Measurements from ENCODE around the gene ZNF865. TPM values are rescaled to one million over a fixed set of nuclear protein-coding genes. Genes with fewer than 3 reads are reported as not detected.

The ZNF865 gene
- total and polyA plus RNA-seq, 2 donors (not counting 1 experiment from before 2014, with no cell fraction given) = 1.2 TPM

- H2AFZ ChIP-seq (ENCODE audit: low read length) = no peak overlapping the region
- H3K79me2 ChIP-seq (ENCODE audit: control insufficient read depth, insufficient read depth, low read length) = peaks cover 87% of the 10 kb centered on the region
- H3K27ac ChIP-seq (ENCODE audit: insufficient read depth, low read length) = no peak overlapping the region
- DNase-seq (ENCODE audit: low read depth in 2 of 2) = no peak
- H3K36me3 ChIP-seq (ENCODE audit: control insufficient read depth, insufficient read depth, low read length) = peaks cover 32% of the 10 kb centered on the region
- no peaks in the 10 kb centered on the region for H3K27me3 ChIP-seq (ENCODE audit: control insufficient read depth, insufficient read depth, low read length)
- no peaks in the 10 kb centered on the region for H3K9me3 ChIP-seq (ENCODE audit: control insufficient read depth, insufficient read depth, low read depth, low read length)
- no peak overlapping the region for H3K4me2 ChIP-seq (ENCODE audit: extremely low read depth, insufficient read depth, low read length)
- TF ChIP-seq EZH2 (IDR thresholded peaks at IDR 0.05; ENCODE audit: low read length, missing control alignments) (no peak), CTCF (conservative IDR thresholded peaks at IDR 0.05 in 1 of 2, IDR thresholded peaks at IDR 0.05 in 1 of 2; ENCODE audit: low read depth in 1 of 2, low read length in 2 of 2) (no peak)
- peaks cover 14% of the 10 kb centered on the region for H3K4me1 ChIP-seq (ENCODE audit: control insufficient read depth, extremely low read depth, insufficient read depth, low read length)
- H3K9ac ChIP-seq (ENCODE audit: insufficient read depth, low read length) = no peak overlapping the region
- H4K20me1 ChIP-seq (ENCODE audit: control insufficient read depth, extremely low read depth, insufficient read depth, low read length) = no peaks in the 10 kb centered on the region
- H3K4me3 ChIP-seq (replicated peaks in 1 of 4; ENCODE audit: control extremely low read depth in 1 of 4, insufficient read depth in 1 of 4, low read depth in 3 of 4, low read length in 4 of 4) = no peak overlapping the region
Observed at GRCh38 chr19:55660991-55661390, 55.5 kb downstream of the ZNF865 start.

- Histone ChIP-seq H4K20me1 (ENCODE audit: control insufficient read depth, extremely low read depth, insufficient read depth, low read length) (no peaks in the 10 kb centered on the region), H3K36me3 (ENCODE audit: control insufficient read depth, insufficient read depth, low read length) (peaks cover 38% of the 10 kb centered on the region)
Observed at GRCh38 chr19:55661826-55662225, 56.4 kb downstream of the ZNF865 start.

GRCh38 chr19:55663846-55664536 is 58.5 kb downstream of the ZNF865 start:
- Histone ChIP-seq H3K79me2 (ENCODE audit: control insufficient read depth, insufficient read depth, low read length) (peaks cover 84% of the 10 kb centered on the region), H4K20me1 (ENCODE audit: control insufficient read depth, extremely low read depth, insufficient read depth, low read length) (no peaks in the 10 kb centered on the region)
- TF ChIP-seq EZH2 (IDR thresholded peaks at IDR 0.05; ENCODE audit: low read length, missing control alignments) = no peak
- TF ChIP-seq CTCF (conservative IDR thresholded peaks at IDR 0.05 in 1 of 2, IDR thresholded peaks at IDR 0.05 in 1 of 2; ENCODE audit: low read depth in 1 of 2, low read length in 2 of 2) = no peak

More at GRCh38 chr19:55661826-55662225, 56.4 kb downstream of the ZNF865 start:
- Histone ChIP-seq H3K27ac (ENCODE audit: insufficient read depth, low read length) (no peak overlapping the region), H3K9me3 (ENCODE audit: control insufficient read depth, insufficient read depth, low read depth, low read length) (no peaks in the 10 kb centered on the region), H3K4me3 (replicated peaks in 1 of 4; ENCODE audit: control extremely low read depth in 1 of 4, insufficient read depth in 1 of 4, low read depth in 3 of 4, low read length in 4 of 4) (no peak overlapping the region), H3K9ac (ENCODE audit: insufficient read depth, low read length) (no peak overlapping the region), H3K79me2 (ENCODE audit: control insufficient read depth, insufficient read depth, low read length) (peaks cover 87% of the 10 kb centered on the region), H3K4me2 (ENCODE audit: extremely low read depth, insufficient read depth, low read length) (no peak overlapping the region), H3K27me3 (ENCODE audit: control insufficient read depth, insufficient read depth, low read length) (no peaks in the 10 kb centered on the region), H3K4me1 (ENCODE audit: control insufficient read depth, extremely low read depth, insufficient read depth, low read length) (peaks cover 10% of the 10 kb centered on the region), H2AFZ (ENCODE audit: low read length) (no peak overlapping the region)
- TF ChIP-seq EZH2 (IDR thresholded peaks at IDR 0.05; ENCODE audit: low read length, missing control alignments) = no peak
- no peak for TF ChIP-seq CTCF (conservative IDR thresholded peaks at IDR 0.05 in 1 of 2, IDR thresholded peaks at IDR 0.05 in 1 of 2; ENCODE audit: low read depth in 1 of 2, low read length in 2 of 2)
- DNase-seq (ENCODE audit: low read depth in 2 of 2) = no peak

More at GRCh38 chr19:55663846-55664536, 58.5 kb downstream of the ZNF865 start:
- H3K9ac ChIP-seq (ENCODE audit: insufficient read depth, low read length) = no peak overlapping the region
- H2AFZ ChIP-seq (ENCODE audit: low read length) = no peak overlapping the region
- no peak for DNase-seq (ENCODE audit: low read depth in 2 of 2)
- peaks cover 50% of the 10 kb centered on the region for H3K36me3 ChIP-seq (ENCODE audit: control insufficient read depth, insufficient read depth, low read length)
- H3K27ac ChIP-seq (ENCODE audit: insufficient read depth, low read length) = no peak overlapping the region
- no peak overlapping the region for H3K4me3 ChIP-seq (replicated peaks in 1 of 4; ENCODE audit: control extremely low read depth in 1 of 4, insufficient read depth in 1 of 4, low read depth in 3 of 4, low read length in 4 of 4)
- H3K9me3 ChIP-seq (ENCODE audit: control insufficient read depth, insufficient read depth, low read depth, low read length) = no peaks in the 10 kb centered on the region
- H3K4me1 ChIP-seq (ENCODE audit: control insufficient read depth, extremely low read depth, insufficient read depth, low read length) = no peaks in the 10 kb centered on the region
- no peak overlapping the region for H3K4me2 ChIP-seq (ENCODE audit: extremely low read depth, insufficient read depth, low read length)
- H3K27me3 ChIP-seq (ENCODE audit: control insufficient read depth, insufficient read depth, low read length) = no peaks in the 10 kb centered on the region

Data from fibroblast of lung (primary cell).